Activated CD4-positive, alpha-beta T cell treated with anti-CD3 and anti-CD28 coated beads, Interleukin-2, amount 50 U/mL, for 4 hours (primary cell): ENCODE measurements around the gene LYSMD3.
"Not testable (repeated sequence)": the region's sequence is repeated elsewhere in the genome, so short reads cannot be mapped to it uniquely, and the experiment has no call there.

Experiments used
- DNase-seq, 2 experiments: peaks; one replicate each; pipeline ENCODE4 v3.0.0-alpha.2; 2020

Gene LYSMD3

DNA sequence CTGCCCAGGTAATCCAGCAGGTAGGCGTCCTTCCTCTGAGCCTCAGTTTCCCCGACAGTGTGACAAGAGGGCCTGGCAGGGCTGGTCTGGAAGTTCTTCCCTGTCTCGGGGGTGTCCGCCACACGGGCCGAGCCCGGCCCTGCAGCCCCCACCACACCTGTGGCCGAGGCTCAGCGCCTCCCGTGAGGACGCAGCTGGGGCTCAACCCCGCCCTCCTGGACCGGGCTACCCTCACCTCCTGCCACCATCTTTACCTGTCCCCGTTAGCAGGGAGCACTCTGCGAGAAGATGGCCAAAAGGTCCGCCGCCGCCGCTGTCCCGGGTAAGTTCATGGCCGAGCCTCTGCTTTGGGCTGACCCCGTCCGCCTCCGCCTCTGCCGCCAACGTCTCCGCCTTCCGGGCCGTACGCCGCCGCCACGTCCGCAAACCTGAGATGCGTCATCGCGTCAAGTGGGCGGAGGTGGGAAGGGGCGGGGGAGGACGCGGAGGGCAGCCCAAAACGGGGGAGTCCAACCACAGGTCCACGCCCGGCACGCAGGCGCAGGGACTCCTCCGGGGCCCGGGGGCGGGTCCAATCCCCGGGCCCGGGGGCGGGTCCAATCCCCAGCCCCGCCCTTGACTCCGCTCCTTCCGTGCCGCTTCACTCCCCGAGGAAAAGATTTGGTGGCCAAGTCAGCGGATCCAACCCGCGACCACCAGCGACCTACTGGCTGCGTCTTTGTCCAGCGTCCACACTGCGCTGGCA is at the start of gene LYSMD3:
LYSMD3 (minus strand) TSS at position 391 of the 745 bp plus-strand sequence. CDS start 4,295 bp downstream, outside the sequence.
- DNase-seq, result peak; percentile 97

DNA sequence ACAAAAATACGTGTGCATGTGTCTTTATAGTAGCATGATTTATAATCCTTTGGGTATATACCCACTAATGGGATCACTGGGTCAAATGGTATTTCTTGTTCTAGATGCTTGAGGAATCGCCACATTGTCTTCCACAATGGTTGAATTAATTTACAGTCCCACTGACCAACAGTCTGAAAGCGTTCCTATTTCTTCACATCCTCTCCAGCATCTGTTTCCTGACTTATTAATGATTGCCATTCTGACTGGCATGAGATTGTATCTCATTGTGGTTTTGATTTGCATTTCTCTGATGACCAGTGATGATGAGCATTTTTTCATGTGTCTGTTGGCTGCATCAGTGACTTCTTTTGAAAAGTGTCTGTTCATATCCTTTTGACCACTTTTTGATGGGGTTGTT is 47.2 kb upstream of the LYSMD3 start:
- not testable (repeated sequence) for DNase-seq

DNA sequence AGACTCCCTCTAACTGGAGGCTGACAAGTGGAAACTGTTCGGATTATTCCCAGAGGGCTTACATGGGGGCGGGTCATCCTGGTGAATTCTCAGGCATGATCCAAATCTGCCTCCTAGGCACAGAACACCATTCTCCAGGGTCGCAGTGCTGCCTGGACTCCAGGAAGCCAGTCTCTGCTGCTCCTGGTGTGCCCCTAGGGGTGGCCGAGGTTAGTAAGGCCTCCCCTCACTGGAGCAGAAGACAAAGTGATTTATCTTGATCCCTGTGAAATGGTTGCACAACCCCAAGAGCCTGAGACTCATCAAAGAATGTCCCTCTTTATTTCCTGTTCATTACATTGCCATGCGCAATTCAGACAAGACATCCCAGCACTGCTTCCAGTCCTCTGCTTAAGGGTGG is 46.3 kb upstream of the LYSMD3 start:
- no peak for DNase-seq

DNA sequence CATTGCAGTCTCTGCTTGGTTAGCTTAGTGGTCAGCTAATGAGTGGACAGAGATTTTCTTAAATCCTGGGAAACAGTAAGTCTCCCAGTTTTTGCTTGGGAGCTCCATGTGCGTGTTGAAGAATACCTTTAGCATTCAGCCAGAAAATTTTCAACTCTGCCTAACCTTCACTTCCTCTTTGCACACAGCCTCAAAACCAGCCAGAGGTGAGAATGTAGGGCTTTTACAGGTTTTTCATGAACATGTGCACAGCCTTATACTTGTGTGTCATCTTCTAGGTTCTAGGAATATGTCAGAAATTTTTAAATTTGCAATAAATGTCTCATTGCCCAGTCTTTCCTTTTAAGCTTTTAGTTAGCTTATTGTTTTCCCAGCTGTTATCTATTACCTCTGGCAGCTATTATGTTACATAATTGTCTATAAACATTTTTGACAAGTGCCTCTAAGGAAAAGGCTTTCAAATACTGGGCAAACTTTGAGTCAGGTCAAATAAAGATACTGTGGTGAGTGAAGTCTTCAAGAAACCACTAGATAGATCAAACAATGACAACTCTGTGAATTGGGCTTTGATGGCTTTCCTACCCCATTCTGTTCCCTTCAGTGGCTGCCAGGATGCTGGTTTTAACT is 41.9 kb upstream of the LYSMD3 start:
- no peak for DNase-seq

DNA sequence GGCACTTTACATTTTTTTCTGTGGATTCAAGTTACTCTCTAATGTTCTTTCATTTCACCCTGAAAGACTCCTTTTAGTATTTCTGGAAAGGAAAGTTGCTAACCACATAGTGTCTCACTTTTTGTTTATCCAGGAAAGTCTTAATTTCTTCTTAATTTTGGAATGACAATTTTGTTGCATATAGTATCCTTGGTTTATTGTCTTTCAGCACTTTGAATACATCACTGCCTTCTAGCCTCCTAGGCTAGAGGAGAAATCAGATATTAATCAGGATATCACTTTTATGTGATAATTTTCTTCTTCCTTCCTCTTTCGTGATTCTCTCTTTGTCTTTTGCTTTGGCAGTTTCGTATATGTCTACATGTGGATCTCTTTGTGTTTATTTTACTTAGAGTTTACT is 40.6 kb upstream of the LYSMD3 start:
- DNase-seq, result no peak

DNA sequence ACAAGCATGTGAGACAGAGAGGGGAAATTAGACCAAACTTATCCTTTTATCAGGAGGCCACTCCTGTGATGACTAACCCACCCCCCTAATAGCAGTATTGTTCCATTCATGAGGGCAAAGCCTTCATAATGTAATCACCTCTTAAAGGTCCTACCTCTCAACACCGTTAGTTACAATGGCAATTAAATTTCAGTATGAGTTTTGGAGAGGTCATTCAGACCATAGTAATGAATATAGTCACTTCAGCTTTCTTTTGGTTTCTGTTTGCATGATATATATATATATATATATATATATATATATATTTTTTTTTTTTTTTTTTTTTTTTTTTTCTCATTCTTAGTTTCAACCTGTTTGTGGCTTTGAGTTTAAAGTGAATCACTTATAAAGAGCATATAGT is 39.7 kb upstream of the LYSMD3 start:
- no peak for DNase-seq

DNA sequence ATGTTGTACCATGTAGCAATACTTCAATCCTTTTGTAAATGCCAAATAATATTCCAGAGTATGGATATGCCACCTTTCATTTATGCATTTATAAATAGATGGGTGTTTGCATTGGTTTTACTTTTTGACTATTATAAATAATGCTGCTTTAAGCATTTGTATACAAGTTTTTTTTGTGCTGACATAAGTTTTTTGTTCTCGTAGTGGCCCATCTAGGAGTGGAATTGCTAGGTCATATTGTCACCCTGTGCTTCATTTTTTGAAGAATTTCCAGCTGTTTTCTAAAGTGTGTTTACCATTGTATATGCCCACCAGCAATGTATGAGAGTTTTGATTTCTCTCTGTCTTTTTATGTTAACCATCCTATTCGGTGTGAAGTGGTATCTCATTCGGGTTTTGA is 36.1 kb upstream of the LYSMD3 start:
- DNase-seq, result no peak

DNA sequence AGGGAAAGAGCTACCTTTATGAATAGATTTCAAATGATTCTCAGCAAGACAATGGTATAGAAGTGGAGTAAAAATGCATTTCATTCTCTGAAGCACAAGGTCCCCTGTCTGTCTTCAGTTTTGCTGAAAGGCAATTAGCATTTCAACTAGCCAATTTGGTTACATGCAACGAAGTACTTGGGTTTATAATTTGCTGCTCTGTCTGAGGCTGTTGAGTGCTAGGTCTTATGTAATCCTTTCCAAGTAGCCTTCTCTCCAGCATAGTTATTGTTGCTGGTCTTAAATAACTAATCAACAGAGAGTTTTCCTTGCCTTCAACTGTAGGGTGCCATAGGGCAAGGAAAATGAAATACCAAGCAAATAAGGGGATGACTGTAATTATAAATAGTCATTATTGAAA is 33.7 kb upstream of the LYSMD3 start:
- no peak for DNase-seq

DNA sequence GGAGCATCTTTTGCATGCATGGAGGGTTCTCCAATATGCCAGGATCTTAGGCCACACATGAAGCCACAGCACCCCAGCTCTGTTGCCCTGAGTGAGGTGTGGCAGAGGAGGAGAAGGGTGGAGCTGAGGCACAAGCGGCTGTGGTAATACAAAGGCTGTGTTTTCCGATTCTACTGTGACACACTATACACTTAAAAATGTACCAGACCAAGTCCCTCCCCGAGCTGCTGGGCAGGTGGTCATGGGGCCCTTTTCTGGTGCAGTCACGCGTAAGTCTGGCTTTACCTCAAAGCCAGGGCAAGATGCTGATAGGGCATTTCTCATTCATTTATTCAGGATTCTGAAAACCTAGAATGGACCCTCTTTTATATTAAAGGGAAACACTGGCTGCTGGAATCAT is 33.0 kb upstream of the LYSMD3 start:
- DNase-seq, result no peak

DNA sequence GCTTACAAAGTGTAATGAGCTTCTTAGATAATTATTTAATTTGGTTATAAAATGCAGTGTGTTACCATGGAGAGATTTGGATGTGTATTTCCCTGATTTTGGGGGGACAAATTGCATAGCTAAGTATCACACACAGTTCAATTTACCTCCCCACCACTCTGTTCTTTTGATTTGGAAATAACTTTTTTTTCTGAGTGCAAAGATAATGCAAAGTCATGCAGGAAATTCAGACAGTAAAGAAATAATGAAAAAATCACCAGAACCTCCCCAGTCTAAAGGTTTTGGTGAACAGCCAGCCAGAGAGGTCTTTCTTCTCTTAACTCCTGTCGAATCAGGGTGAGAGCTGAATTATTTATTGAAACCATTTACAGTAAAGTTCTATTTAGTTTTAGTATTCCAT is 32.4 kb upstream of the LYSMD3 start:
- no peak for DNase-seq

DNA sequence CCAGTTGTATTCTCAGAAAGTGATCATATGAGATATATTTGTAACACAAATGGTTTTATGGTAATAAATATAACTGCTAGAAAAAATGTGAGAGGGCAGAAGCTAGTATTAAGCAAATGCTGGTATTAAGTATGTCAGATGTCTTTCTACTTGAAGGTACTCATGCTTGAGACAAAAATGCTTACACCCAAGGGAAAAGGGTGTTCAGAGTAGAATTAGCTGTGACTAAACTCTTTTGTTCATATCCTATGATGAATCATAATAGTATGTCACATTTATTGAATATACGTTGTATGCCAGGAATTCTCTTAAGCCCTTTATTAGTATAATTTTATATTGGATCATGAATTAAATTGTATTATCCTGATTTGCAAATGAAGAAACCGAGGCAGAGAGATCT is 31.4 kb upstream of the LYSMD3 start:
- no peak for DNase-seq

DNA sequence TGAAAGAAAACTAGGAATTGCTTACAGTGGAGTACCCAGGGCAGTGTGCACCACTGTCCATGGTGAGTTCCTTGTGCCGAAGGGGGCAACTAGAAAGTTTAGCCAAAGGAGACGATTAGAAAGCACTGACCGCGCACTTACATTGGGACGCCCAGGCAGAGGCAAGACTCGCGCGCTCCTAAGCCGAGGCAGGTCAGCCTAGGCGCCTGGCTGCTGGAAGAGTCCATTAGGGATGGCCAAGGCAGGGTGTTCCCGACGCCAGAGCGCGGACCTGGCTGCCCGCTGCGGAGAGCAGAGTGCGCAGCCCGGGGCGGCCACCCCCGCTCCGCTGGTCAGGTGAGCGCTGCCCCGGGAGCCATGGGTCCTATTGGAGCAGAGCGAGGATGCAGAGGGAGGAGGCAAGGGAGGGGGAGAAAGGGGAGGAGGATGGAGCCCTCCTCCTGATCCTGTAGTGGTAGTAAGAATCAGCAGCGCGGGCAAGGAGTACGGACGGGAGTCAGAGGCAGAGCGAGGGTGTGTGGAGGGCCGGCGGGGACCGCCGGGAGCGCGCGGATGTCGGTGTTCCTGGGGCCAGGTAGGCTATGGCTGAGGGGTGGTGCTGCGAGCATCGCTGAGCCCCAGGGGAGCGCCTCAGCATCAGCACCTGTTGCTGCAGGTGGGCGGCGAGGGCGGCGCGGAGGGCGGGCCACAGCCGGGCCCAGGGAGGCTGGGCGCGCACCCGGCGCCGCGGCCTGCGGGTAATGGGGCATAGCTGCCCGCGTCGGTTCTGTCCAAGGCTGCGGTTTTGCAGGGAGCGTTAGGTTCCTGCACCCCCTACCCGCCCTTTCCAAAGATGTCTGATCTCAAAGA is 29.2 kb upstream of the LYSMD3 start, which contains the start of gene ADGRV1:
ADGRV1 (plus strand) TSS at position 454 of the 849 bp plus-strand sequence; CDS start at position 553, 99 bp downstream.
- no peak for DNase-seq

DNA sequence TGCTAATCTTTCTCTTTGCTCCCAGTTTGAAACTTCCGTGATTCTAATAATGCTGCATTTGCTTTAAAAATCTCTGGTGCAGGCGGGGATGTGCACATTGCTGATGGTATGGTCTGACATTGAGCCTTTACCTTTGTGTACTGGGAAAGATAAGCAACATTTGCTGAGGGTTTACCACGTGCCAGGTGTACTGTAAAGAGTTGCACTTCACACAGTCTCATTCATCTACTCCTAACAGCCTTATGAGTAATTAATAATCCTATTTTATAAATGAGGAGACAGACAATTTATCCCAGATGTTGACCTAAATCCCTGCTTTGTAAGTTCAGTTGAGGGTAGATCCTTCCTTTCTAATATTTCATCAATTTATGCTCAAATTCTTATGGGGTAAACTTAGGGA is 28.5 kb upstream of the LYSMD3 start:
- no peak for DNase-seq

DNA sequence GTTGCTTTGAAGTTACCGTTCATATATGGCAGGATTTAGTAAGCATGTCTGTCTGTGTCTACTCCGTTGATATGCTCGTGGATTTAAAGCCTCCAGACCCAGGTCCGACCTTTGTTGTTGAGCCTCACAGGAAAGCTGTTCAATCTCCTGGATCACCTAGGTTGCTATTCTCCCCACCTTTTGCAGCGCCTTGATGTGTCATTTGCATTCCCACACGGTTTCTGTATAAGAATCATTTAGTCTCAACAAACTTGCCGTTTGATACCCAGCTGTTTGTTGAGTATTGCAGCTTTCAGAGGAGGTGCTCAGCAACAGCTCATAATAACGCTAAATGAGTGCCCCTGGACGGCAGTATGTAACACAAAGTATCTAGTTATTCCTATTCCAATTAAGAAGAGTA is 28.0 kb upstream of the LYSMD3 start:
- no peak for DNase-seq

DNA sequence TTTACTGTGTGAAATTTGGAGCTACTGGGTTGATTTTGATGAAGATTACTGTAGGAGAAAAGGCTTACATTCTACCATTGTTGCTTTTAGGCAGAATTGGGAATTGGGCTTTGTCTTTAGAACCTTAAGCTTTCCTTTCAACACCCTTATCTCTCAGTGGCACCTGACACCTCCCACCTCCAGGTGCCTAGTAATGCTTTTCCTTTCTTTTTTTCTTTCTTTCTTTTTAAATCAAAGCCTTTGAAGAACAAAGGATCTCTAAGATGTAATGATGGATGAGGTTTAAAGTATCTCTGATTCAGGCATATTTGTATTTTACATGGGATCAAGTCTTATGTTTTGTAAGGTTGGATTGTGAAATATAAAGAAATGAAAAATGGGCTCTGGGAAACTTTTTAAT is 26.3 kb upstream of the LYSMD3 start:
- no peak for DNase-seq

DNA sequence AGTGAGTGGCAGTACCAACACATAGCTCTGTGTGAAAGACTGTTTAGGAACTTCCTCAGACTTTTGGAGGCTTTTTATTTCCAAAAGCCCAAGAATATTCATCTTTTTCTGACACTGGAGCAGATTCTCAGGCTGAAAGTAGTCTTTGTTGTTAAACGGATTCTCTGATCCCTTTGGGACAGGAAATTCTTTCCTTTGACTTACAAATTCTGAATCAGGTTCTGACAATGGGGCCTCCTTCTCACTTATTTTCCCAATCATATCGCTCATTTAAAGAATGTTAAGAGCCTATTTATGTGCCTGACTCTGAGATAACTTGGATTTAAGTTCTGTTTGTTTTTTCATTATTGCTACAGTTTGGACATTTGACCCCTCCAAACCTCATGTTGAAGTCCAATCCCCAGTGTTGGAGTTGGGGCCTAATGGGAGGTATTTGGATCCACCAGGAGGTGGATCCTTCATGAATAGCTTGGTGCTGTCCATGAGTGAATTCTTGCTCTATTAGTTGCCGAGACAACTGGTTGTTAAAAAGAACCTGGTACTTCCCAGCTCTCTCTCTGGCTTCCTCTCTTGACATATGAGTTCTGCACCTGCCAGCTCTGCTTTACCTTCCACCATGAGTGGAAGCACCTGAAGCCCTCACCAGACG is 25.1 kb upstream of the LYSMD3 start:
- DNase-seq, result no peak

DNA sequence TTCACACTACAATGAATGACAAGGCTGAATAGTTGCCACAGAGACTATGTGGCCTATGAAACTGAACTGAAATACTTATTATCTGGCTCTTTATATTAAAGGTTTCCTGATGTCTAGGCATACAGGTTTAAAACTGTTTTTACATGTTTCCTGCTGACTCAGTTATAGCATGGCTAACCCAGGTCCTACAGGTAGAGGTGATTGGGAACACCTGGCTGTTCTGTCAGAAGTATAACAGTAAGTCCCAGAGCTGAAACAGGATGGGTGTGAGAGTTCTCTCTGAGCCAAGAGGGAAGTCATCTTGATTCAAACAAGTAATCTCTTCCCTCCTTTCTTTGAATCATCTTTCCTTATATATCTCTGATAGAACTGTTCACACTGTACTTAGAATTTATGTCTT is 24.3 kb upstream of the LYSMD3 start:
- DNase-seq, result no peak

DNA sequence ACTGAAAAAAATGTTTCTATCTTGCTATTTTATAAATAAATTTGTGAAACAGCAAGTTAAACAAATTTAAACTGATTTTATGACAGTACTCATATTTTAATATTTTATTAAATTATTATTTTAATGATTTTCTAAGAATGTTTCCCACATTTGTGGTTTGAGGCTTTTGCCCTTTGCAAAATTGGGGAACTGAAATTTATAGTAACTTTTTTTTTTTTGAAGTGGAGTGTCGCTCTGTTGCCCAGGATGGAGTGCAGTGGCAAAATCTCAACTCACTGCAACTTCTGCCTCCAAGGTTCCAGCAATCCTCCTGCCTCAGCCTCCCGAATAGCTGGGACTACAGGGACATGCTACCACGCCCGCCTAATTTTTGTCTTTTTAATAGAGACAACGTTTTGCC is 22.0 kb upstream of the LYSMD3 start:
- DNase-seq, result no peak

DNA sequence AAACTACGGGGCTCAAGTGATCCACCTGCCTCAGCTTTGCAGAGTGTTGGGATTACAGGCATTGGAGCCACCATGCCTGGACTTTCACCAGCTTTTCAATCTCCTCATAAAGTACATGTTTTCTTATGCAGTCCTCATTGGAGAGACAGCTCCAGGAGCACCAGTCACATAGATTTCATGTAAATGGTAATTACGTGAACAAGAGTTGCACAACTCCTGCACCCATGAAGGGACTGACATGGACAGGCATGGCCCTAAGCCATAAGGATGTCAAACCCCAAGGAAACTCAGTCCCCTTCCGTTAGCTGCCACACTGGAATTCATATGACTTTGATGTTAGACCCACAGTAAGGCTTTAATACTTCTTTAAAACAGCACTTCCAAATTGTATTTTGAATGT is 21.6 kb upstream of the LYSMD3 start:
- no peak for DNase-seq

DNA sequence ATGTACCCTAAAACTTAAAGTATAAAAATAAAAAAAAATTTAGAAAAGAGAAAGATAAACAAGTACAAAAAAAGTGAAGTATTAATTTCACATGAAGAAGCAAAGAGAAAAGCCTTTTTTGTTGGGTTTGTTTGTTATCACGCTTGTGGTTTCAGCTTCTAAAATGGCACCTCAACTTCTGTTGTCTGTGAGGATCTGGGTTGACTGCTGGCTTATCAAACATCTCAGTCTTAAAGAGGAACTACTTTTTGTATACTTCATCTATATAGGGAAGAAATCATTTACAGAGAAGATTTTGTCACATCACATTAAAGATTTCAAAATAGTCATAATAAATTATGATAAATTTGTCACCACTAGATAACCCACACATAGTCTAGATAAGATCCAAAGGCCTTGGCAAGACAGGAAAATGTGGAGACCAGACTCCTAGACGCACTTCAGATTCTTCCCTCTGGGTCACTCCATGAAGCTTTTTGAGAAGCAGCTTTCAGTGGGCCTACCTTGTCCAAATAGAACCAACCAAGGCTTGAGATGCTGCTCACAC is 20.4 kb upstream of the LYSMD3 start:
- no peak for DNase-seq

DNA sequence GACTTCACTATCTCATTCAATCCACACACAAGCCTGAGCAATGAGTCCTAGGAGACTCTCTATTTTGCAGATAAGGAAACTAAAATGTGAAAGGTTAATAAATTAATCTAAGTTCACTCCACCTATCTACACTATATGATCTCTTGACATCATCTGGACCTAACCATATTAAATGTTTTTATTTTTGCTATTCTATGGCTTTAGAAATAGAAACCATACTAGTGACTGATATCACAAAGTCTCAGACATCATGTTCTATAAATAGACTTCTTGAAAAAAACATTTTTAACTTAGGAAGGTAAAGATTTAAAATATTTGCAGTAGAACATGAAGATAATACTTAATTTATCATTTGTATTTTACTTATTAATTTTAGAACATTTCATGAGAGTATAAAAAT is 19.8 kb upstream of the LYSMD3 start:
- no peak for DNase-seq

DNA sequence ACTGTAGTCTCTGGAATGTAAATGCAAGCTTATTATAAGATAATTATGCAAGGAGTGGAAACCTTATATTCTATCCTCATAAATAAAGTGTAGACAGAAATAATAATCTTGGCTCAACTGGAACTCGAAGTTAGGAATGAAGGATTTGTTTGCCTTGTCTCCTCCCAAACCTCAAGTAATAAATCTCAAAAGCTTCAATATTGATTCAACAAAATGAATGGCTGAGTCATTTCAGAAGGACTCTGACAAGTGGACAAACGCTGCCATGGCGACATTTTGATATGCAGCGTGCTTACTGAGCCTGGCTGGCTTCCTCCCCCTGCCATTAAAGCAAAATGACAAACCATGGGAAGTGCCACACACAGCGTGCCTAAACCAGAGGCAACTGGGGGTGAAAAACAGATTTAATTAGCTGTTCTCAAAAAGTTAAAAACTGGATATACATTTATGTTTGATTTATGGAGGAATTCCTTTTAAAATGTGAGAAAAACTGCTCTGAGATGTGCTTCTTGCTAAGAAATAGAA is 18.7 kb upstream of the LYSMD3 start:
- no peak for DNase-seq

DNA sequence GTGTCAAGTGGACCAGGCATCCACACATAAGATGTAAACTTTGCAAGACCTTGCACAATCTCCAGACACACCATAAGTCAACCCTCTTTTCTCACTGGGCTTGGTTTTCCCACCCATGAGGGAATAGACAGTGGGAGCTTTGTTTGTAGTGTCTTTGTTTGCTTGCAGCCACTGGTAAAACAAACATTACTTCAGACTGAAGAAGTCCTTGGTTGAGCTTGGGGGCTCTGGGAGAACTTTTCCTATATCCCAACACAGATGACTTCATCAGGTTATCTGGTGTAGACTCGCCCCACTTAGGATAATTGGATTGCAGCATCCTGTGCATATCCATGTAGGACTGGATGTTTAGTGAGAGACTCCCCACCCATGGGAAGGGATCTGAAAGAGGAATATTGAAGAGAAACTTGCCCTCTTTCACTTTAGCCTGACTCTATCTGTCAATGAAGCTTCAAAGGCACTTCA is 17.7 kb upstream of the LYSMD3 start:
- no peak for DNase-seq
